ENCODE results near the gene JMJD6. TPM values are rescaled to one million over a fixed set of nuclear protein-coding genes. Genes with fewer than 3 reads are reported as not detected.
A peak's percentile ranks its signal among the peaks of the same experiment; 100 is the strongest.

JMJD6 gene
- total RNA-seq, 2 experiments from 2014 or later: 77.9 to 80.3 TPM

DNA sequence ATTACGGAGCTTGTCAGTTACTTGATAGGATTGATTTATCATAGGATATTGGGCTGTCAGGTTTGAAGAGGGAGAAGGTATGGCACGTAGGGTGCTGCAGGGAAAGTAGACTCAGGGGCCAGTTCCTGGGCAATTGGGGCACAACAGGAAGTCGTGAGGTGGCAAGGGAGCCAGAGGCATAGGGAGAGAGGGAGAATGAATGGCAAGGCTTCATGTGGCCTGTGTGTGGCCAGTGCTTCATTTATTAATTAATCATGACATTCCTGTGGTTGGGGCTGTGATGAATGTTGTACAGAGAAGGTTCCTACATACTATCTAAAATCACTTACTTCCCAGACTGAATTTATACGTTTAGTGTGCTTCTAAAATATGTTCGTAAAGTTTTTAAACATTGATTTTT, 30.9 kb upstream of the JMJD6 start:
- TF ChIP-seq, protein P1, sequence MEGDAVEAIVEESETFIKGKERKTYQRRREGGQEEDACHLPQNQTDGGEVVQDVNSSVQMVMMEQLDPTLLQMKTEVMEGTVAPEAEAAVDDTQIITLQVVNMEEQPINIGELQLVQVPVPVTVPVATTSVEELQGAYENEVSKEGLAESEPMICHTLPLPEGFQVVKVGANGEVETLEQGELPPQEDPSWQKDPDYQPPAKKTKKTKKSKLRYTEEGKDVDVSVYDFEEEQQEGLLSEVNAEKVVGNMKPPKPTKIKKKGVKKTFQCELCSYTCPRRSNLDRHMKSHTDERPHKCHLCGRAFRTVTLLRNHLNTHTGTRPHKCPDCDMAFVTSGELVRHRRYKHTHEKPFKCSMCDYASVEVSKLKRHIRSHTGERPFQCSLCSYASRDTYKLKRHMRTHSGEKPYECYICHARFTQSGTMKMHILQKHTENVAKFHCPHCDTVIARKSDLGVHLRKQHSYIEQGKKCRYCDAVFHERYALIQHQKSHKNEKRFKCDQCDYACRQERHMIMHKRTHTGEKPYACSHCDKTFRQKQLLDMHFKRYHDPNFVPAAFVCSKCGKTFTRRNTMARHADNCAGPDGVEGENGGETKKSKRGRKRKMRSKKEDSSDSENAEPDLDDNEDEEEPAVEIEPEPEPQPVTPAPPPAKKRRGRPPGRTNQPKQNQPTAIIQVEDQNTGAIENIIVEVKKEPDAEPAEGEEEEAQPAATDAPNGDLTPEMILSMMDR (IDR thresholded peaks at IDR 0.05): no peak
- DNase-seq (no peak), ATAC-seq (no peak)
- CTCF ChIA-PET: no interaction called here
- H3K27me3 Mint-ChIP-seq: no peaks in the 10 kb centered on the region
- H3K9me3 Mint-ChIP-seq: no peaks in the 10 kb centered on the region
- no peak overlapping the region for H3K4me3 Mint-ChIP-seq
- H3K27ac Mint-ChIP-seq: no peak overlapping the region
- H3K4me1 Mint-ChIP-seq (ENCODE audit: low read depth): peaks cover 15% of the 10 kb centered on the region
- H3K36me3 Mint-ChIP-seq (ENCODE audit: low read depth): peaks cover 10% of the 10 kb centered on the region
- intact Hi-C loops (cut with micrococcal nuclease): no loop called here
- POLR2A ChIA-PET: interaction anchor here (0.7 kb wide), 1 partner anchor 22 kb away, joined by 3 read pairs; no protein-coding TSS in a partner anchor

DNA sequence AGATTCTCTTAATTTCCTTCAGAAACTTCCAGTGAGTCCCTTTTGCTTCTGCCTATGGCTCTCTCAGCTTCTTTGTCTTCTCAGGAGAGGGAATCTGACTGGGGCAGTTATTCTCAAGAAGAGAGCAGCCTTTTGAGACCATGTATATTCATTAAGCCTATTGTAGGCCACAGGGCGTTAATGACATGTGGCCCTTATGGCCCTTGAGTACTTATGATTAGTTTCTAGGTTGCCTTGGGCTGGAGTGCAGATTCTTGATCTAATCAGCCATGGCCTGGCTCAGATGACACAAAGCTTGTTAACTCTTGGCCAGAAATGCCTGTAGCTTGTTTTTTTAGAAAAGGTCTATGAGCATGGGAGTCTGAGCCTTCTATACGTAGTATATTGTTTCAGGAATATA, 28.9 kb upstream of the JMJD6 start:
- Mint-ChIP-seq H3K27me3 (no peaks in the 10 kb centered on the region), H3K27ac (no peak overlapping the region), H3K4me1 (ENCODE audit: low read depth) (peaks cover 18% of the 10 kb centered on the region), H3K9me3 (no peaks in the 10 kb centered on the region), H3K4me3 (no peak overlapping the region), H3K36me3 (ENCODE audit: low read depth) (peaks cover 11% of the 10 kb centered on the region)
- no peak for DNase-seq
- ChIA-PET POLR2A (interaction anchor here (0.6 to 0.7 kb wide), 3 partner anchors 16 to 75 kb away, joined by 3 read pairs; no protein-coding TSS in a partner anchor), CTCF (no interaction called here)
- TF ChIP-seq, protein P1 (IDR thresholded peaks at IDR 0.05): no peak
- intact Hi-C loops (cut with micrococcal nuclease): no loop called here
- ATAC-seq: no peak

DNA sequence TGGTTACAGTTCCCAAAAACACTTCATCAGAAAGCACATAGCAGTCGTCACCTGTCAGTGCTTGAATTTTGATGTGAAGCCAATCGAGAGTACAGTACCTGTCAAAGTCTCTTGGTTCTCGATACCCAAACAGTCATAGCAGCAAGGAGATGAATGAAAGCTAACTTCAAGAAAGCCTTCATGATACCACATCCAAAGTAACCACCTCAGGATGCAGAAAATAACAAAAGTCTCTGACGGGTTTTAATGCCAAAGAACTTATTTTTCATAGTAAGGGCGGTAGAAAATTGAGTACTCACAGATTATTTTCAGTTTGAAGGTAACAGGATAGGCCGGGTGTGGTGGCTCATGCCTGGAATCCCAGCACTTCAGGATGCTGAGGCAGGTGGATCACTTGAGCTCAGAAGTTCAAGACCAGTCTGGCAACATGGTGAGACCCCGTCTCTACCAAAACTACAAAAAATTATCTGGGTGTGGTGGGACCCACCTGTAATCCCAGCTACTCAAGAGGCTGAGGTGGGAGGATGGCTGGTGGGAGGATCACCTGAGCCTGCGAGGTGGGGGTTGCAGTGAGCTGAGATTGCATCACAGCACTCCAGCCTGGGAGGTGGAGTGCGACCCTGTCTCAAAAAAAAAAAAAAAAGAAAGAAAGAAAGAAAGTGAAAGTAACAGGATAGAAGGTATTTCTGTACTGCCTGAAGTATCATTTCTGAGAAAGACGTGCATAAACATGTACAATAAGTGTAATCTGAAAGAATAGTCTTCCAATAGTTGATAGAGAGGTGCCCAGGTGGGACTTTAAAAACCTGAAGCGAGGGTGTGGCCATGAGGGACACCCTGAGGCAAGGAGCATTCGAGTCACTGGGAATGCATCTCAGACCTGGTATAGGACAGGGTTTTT, 26.9 kb upstream of the JMJD6 start:
- H3K4me1 Mint-ChIP-seq (ENCODE audit: low read depth): peaks cover 18% of the 10 kb centered on the region
- DNase-seq (no peak), ATAC-seq (peak; percentile 82)
- H3K9me3 Mint-ChIP-seq: no peaks in the 10 kb centered on the region
- TF ChIP-seq, protein P1 (IDR thresholded peaks at IDR 0.05): no peak
- intact Hi-C loops (cut with micrococcal nuclease): no loop called here
- ChIA-PET CTCF (no interaction called here), POLR2A (interaction anchor here (0.6 to 3.2 kb wide), 9 partner anchors 10 to 375 kb away, joined by 3 to 38 read pairs (median 4); partner anchors contain the start of genes METTL23, MFSD11 and SRSF2)
- no peaks in the 10 kb centered on the region for H3K27me3 Mint-ChIP-seq
- peak overlapping the region; percentile 90 for H3K27ac Mint-ChIP-seq
- peak overlapping the region; percentile 75 for H3K4me3 Mint-ChIP-seq
- peaks cover 15% of the 10 kb centered on the region for H3K36me3 Mint-ChIP-seq (ENCODE audit: low read depth)

DNA sequence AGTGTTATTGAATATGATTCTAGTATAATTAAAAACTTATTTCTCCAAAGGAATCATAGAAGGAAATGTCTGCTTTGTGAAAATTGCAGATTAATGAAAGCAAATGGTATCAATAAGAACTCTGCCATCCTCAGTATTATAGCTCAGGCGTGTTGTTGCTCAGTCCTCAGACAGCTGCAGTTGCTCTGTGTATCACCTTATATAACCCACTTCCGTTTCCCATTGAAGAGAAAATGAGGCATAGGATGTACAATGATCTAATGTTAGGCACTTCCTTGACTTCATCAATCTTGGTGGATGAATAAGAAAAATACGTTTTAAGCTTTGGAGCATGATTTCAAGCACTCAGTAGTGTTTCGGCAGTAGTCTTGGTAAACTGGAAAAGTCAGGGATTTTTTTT, 25.6 kb upstream of the JMJD6 start:
- Mint-ChIP-seq H3K9me3 (no peaks in the 10 kb centered on the region), H3K36me3 (ENCODE audit: low read depth) (peaks cover 10% of the 10 kb centered on the region), H3K27me3 (no peaks in the 10 kb centered on the region), H3K4me1 (ENCODE audit: low read depth) (peaks cover 18% of the 10 kb centered on the region), H3K27ac (peak overlapping the region; percentile 83), H3K4me3 (peak overlapping the region; percentile 17)
- DNase-seq (no peak), ATAC-seq (peak; percentile 48)
- TF ChIP-seq, protein P1 (IDR thresholded peaks at IDR 0.05): no peak
- intact Hi-C loops (cut with micrococcal nuclease): no loop called here
- ChIA-PET CTCF (no interaction called here), POLR2A (interaction anchor here (1.0 to 3.2 kb wide), 5 partner anchors 9 to 185 kb away, joined by 3 to 38 read pairs (median 5); partner anchors contain the start of genes MFSD11 and SRSF2)
